Mesendoderm (in vitro differentiated cells): ENCODE results near the gene FCRL6. TPM values are rescaled to one million over a fixed set of nuclear protein-coding genes. Genes with fewer than 3 reads are reported as not detected.

Source experiments
- DNase-seq: peaks from one replicate; pipeline ENCODE4 v3.0.0; 2013
- H2AK5ac ChIP-seq: 2 replicates; pipeline ENCODE4 v1.6.1; 2013; ENCODE audit warnings: low read length, inconsistent platforms
- H2BK120ac ChIP-seq: 2 replicates; pipeline ENCODE4 v1.6.1; 2013; ENCODE audit warnings: low read depth, mild to moderate bottlenecking, low read length, moderate library complexity, mixed read lengths
- H2BK15ac ChIP-seq: replicated peaks from 2 replicates; pipeline ENCODE4 v1.6.1; 2013; ENCODE audit warnings: low read depth, mild to moderate bottlenecking, moderate library complexity
- H2BK5ac ChIP-seq: 2 replicates; pipeline ENCODE4 v1.6.1; 2013; ENCODE audit warnings: low read length, inconsistent platforms
- H3K18ac ChIP-seq: 2 replicates; pipeline ENCODE4 v1.6.1; 2013; ENCODE audit warnings: mild to moderate bottlenecking, low read length, mixed read lengths
- H3K23ac ChIP-seq: one replicate; pipeline ENCODE4 v1.6.1; 2013; ENCODE audit warnings: low read length
- H3K27ac ChIP-seq: 2 replicates; pipeline ENCODE4 v1.5.1; 2013; ENCODE audit warnings: low read depth, mild to moderate bottlenecking, inconsistent platforms, low read length, moderate library complexity
- H3K27me3 ChIP-seq: 2 replicates; pipeline ENCODE4 v1.6.1; 2013; ENCODE audit warnings: low read length, control low read depth, mild to moderate bottlenecking, inconsistent platforms; ENCODE audit not compliant: insufficient read depth, poor library complexity
- H3K36me3 ChIP-seq: 2 replicates; pipeline ENCODE4 v1.6.1; 2013; ENCODE audit warnings: low read length, inconsistent platforms; ENCODE audit not compliant: control insufficient read depth, insufficient read depth
- H3K4ac ChIP-seq: one replicate; pipeline ENCODE4 v1.6.1; 2013; ENCODE audit warnings: low read depth, mild to moderate bottlenecking, low read length, moderate library complexity
- H3K4me1 ChIP-seq: 2 replicates; pipeline ENCODE4 v1.6.1; 2013; ENCODE audit warnings: low read depth, low read length, inconsistent platforms; ENCODE audit not compliant: control insufficient read depth
- H3K4me2 ChIP-seq: 2 replicates; pipeline ENCODE4 v1.6.1; 2013; ENCODE audit warnings: low read length
- H3K4me3 ChIP-seq: 2 replicates; pipeline ENCODE4 v1.5.1; 2013; ENCODE audit warnings: mild to moderate bottlenecking, low read length
- H3K56ac ChIP-seq: one replicate; pipeline ENCODE4 v1.6.1; 2013; ENCODE audit warnings: low read length
- H3K79me1 ChIP-seq: 2 replicates; pipeline ENCODE4 v1.6.1; 2013; ENCODE audit warnings: low read length, inconsistent platforms
- H3K79me2 ChIP-seq: 2 replicates; pipeline ENCODE4 v1.6.1; 2013; ENCODE audit warnings: mild to moderate bottlenecking, low read length; ENCODE audit not compliant: control insufficient read depth, insufficient read depth
- H3K9ac ChIP-seq: 2 replicates; pipeline ENCODE4 v1.6.1; 2013; ENCODE audit warnings: low read length, inconsistent platforms
- H4K5ac ChIP-seq: one replicate; pipeline ENCODE4 v1.6.1; 2013; ENCODE audit warnings: low read length
- H4K8ac ChIP-seq: one replicate; pipeline ENCODE4 v1.6.1; 2013; ENCODE audit warnings: low read depth, mild to moderate bottlenecking, control low read depth, low read length, moderate library complexity
- WGBS: extraction: QIAGEN DNeasy Blood & Tissue Kit; methylation state at CpG from one replicate; pipeline ENCODE4 v1.1.7; 2013; ENCODE audit warnings: low lambda C conversion rate, missing lambda C conversion rate; ENCODE audit not compliant: insufficient coverage; ENCODE audit errors: extremely low coverage; 5-methylcytosine and 5-hydroxymethylcytosine counted together
- polyA plus RNA-seq, 2 experiments: library from polyadenylated mRNA; stranded (reverse); fragments of 200-250 nt; gene quantifications; one replicate each; pipeline ENCODE4 v1.2.3, GENCODE V29; 2013

FCRL6 gene, protein sequence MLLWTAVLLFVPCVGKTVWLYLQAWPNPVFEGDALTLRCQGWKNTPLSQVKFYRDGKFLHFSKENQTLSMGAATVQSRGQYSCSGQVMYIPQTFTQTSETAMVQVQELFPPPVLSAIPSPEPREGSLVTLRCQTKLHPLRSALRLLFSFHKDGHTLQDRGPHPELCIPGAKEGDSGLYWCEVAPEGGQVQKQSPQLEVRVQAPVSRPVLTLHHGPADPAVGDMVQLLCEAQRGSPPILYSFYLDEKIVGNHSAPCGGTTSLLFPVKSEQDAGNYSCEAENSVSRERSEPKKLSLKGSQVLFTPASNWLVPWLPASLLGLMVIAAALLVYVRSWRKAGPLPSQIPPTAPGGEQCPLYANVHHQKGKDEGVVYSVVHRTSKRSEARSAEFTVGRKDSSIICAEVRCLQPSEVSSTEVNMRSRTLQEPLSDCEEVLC
- polyA plus RNA-seq (2013, experiment 1 of 2): not detected
- polyA plus RNA-seq (2013, experiment 2 of 2): not detected

DNA sequence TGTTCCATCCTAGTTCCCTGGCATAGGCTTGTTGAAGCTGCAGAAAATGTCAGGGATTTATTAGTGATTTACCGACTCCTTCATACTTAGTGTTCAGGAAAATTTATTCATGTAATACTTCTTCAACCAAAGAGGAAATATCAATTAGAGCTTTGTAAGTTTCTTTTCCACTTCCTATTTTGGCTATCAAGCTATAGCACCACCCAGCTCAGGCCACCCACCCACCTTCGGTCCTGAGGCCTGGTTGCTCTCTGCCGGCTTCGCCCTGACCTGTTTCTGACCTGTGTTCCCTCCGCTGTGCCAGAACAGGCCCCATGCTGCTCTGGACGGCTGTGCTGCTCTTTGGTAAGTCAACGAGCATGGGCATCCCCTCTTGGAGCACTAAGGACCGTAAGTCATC lies at the start of gene FCRL6:
Gene FCRL6 (plus strand): TSS at position 250 of the 400 bp plus-strand sequence. CDS start 65 bp downstream, at position 315.
- H3K4me3 ChIP-seq: no peak within 1 kb of the TSS
- no peak for DNase-seq

DNA sequence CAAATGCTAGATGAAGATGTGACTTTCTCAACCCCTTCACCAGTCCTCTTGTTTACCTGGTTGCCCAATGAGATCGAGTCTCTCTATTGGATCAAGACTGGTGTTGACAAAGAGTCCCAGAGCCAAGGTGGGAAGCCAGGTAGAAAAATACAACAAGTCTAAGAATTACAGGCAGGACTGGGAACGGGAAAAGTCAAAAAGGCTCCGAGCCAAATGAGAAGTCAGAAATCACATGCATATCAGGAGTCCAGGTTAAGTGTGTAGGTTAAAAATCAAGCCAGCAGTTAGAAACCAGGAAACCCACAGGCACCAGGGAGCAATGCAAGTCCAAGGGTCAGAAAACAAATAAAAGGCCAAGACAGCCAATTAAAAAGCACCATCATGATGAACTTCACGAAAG lies 48.8 kb upstream of the FCRL6 start:
- Histone ChIP-seq H3K27me3 (no peaks in the 10 kb centered on the region), H4K8ac (no peak overlapping the region), H2BK120ac (no peak overlapping the region), H2BK5ac (no peak overlapping the region), H3K79me2 (no peaks in the 10 kb centered on the region), H3K4ac (no peak overlapping the region), H3K27ac (no peak overlapping the region), H3K36me3 (no peaks in the 10 kb centered on the region), H2AK5ac (no peak overlapping the region), H4K5ac (no peak overlapping the region), H3K79me1 (no peaks in the 10 kb centered on the region), H2BK15ac (no peak overlapping the region), H3K56ac (no peak overlapping the region), H3K4me2 (no peak overlapping the region), H3K18ac (no peak overlapping the region), H3K4me1 (no peaks in the 10 kb centered on the region), H3K4me3 (no peak overlapping the region), H3K9ac (no peak overlapping the region), H3K23ac (no peak overlapping the region)
- no peak for DNase-seq
- no CpG with 5 or more reads among the region's 4 CpGs for WGBS

More for the DNA sequence above, at the start of gene FCRL6:
- Histone ChIP-seq H3K4me1 (no peaks in the 10 kb centered on the region), H2AK5ac (no peak within 1 kb of the TSS), H2BK120ac (no peak within 1 kb of the TSS), H4K5ac (no peak within 1 kb of the TSS), H4K8ac (no peak within 1 kb of the TSS), H3K79me2 (no peaks in the 10 kb centered on the region), H3K27me3 (no peaks in the 10 kb centered on the region), H3K36me3 (no peaks in the 10 kb centered on the region), H2BK15ac (no peak within 1 kb of the TSS), H3K23ac (no peak within 1 kb of the TSS), H2BK5ac (no peak within 1 kb of the TSS), H3K56ac (no peak within 1 kb of the TSS), H3K4ac (no peak within 1 kb of the TSS), H3K27ac (no peak within 1 kb of the TSS), H3K9ac (no peak within 1 kb of the TSS), H3K18ac (no peak within 1 kb of the TSS), H3K79me1 (no peaks in the 10 kb centered on the region), H3K4me2 (no peak within 1 kb of the TSS)
- no CpG with 5 or more reads among the region's 8 CpGs for WGBS

- H3K56ac ChIP-seq: no peak overlapping the region
- no CpG with 5 or more reads among the region's 3 CpGs for WGBS
- H3K4me3 ChIP-seq: no peak overlapping the region
Observed at GRCh38 chr1:159755451-159756007, 46.6 kb upstream of the FCRL6 start.

DNA sequence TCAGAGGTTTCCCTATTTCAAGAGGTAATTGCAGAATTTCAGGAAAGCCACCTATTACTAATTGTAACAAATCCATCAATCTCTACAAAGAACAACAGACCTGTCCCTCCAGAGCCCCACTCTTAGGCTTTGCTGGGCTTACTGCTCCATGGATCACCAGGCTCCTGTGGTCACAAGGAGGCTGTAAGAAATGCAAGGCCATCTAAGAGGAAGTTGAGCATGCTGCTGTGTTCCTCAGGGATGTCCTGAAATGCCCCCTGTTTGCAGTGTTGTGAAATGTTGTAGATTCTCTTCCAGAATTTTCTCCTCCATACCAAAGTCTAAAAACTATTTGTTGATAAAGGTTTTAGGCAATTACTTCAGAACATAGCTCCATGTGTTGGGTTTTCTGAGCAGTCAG lies 45.8 kb upstream of the FCRL6 start:
- Histone ChIP-seq H3K4ac (no peak overlapping the region), H3K9ac (no peak overlapping the region), H4K8ac (no peak overlapping the region), H3K36me3 (no peaks in the 10 kb centered on the region), H3K4me1 (no peaks in the 10 kb centered on the region), H3K27ac (no peak overlapping the region), H3K4me2 (no peak overlapping the region), H2BK5ac (no peak overlapping the region), H3K27me3 (no peaks in the 10 kb centered on the region), H3K18ac (no peak overlapping the region), H3K23ac (no peak overlapping the region), H2BK120ac (no peak overlapping the region), H3K56ac (no peak overlapping the region), H3K79me2 (no peaks in the 10 kb centered on the region), H3K79me1 (no peaks in the 10 kb centered on the region), H3K4me3 (no peak overlapping the region), H2AK5ac (no peak overlapping the region), H2BK15ac (no peak overlapping the region), H4K5ac (no peak overlapping the region)
- DNase-seq: no peak

More at GRCh38 chr1:159755451-159756007, 46.6 kb upstream of the FCRL6 start:
- Histone ChIP-seq H3K79me1 (no peaks in the 10 kb centered on the region), H3K36me3 (no peaks in the 10 kb centered on the region), H3K4ac (no peak overlapping the region), H3K23ac (no peak overlapping the region), H3K9ac (no peak overlapping the region), H2BK120ac (no peak overlapping the region), H3K27ac (no peak overlapping the region), H3K4me2 (no peak overlapping the region), H3K18ac (no peak overlapping the region), H3K4me1 (no peaks in the 10 kb centered on the region), H3K27me3 (no peaks in the 10 kb centered on the region), H2AK5ac (no peak overlapping the region), H4K8ac (no peak overlapping the region), H3K79me2 (no peaks in the 10 kb centered on the region), H4K5ac (no peak overlapping the region), H2BK15ac (no peak overlapping the region), H2BK5ac (no peak overlapping the region)
- no peak for DNase-seq

- H3K18ac ChIP-seq: no peak overlapping the region
- H3K36me3 ChIP-seq: no peaks in the 10 kb centered on the region
- H3K4me2 ChIP-seq: no peak overlapping the region
Observed at GRCh38 chr1:159763686-159764085, 38.5 kb upstream of the FCRL6 start.

More at GRCh38 chr1:159763686-159764085, 38.5 kb upstream of the FCRL6 start:
- H3K9ac ChIP-seq: no peak overlapping the region
- no peak overlapping the region for H3K23ac ChIP-seq
- no peak overlapping the region for H4K5ac ChIP-seq
- H2BK5ac ChIP-seq: no peak overlapping the region
- H3K79me2 ChIP-seq: no peaks in the 10 kb centered on the region
- no peak overlapping the region for H3K56ac ChIP-seq
- no peak overlapping the region for H2BK15ac ChIP-seq
- no peak overlapping the region for H3K4ac ChIP-seq
- H4K8ac ChIP-seq: no peak overlapping the region
- H2AK5ac ChIP-seq: no peak overlapping the region
- H3K4me3 ChIP-seq: no peak overlapping the region
- DNase-seq: no peak
- no peak overlapping the region for H2BK120ac ChIP-seq
- no peaks in the 10 kb centered on the region for H3K79me1 ChIP-seq
- no CpG with 5 or more reads among the region's 1 CpG for WGBS
- H3K27ac ChIP-seq: no peak overlapping the region
- H3K4me1 ChIP-seq: no peaks in the 10 kb centered on the region
- no peaks in the 10 kb centered on the region for H3K27me3 ChIP-seq
